DOHH2 (cell line): ENCODE data around the gene SLC25A31.

Experiments
- H3F3A ChIP-seq: fragments of 200-600 bp; sonication (generic), shearing (Covaris generic); 2 replicates; pipeline ENCODE4 v1.6.0; 2016; ENCODE audit warnings: antibody characterized with exemption, mild to moderate bottlenecking; ENCODE audit not compliant: control insufficient read depth, insufficient read depth
- H3K27ac ChIP-seq: fragments of 200-600 bp; sonication (generic); 2 replicates; pipeline ENCODE4 v1.5.1; 2014; ENCODE audit warnings: low read depth, mild to moderate bottlenecking, low read length, moderate library complexity
- H3K27me3 ChIP-seq: fragments of 200-600 bp; sonication (generic); 2 replicates; pipeline ENCODE4 v1.6.1; 2014; ENCODE audit warnings: mild to moderate bottlenecking, low read length, mixed read lengths; ENCODE audit not compliant: control insufficient read depth
- H3K36me3 ChIP-seq: fragments of 200-600 bp; sonication (generic); 2 replicates; pipeline ENCODE4 v1.6.1; 2014; ENCODE audit warnings: mild to moderate bottlenecking, low read length, moderate library complexity, mixed read lengths; ENCODE audit not compliant: control insufficient read depth
- H3K4me1 ChIP-seq: fragments of 200-600 bp; sonication (generic); 2 replicates; pipeline ENCODE4 v1.6.1; 2014; ENCODE audit warnings: mild to moderate bottlenecking, low read length, mixed read lengths; ENCODE audit not compliant: control insufficient read depth
- H3K4me2 ChIP-seq: fragments of 200-600 bp; sonication (generic); 2 replicates; pipeline ENCODE4 v1.6.0; 2014; ENCODE audit warnings: mild to moderate bottlenecking, low read length, moderate library complexity
- H3K4me3 ChIP-seq: fragments of 200-600 bp; sonication (generic); 2 replicates; pipeline ENCODE4 v1.5.1; 2014; ENCODE audit warnings: mild to moderate bottlenecking, low read length, mixed read lengths
- H3K79me2 ChIP-seq: fragments of 200-600 bp; sonication (generic); 2 replicates; pipeline ENCODE4 v1.6.1; 2014; ENCODE audit warnings: mild to moderate bottlenecking, low read length, mixed read lengths; ENCODE audit not compliant: control insufficient read depth
- H3K9me2 ChIP-seq: fragments of 200-600 bp; sonication (generic); replicated peaks from 2 replicates; pipeline ENCODE4 v1.6.1; 2014; ENCODE audit warnings: mild to moderate bottlenecking, low read length, mixed read lengths; ENCODE audit not compliant: control insufficient read depth
- H3K9me3 ChIP-seq: fragments of 200-600 bp; sonication (generic); 2 replicates; pipeline ENCODE4 v1.6.1; 2014; ENCODE audit warnings: antibody characterized with exemption, low read length, mixed read lengths; ENCODE audit not compliant: control insufficient read depth, insufficient read depth
- H4K20me1 ChIP-seq: fragments of 200-600 bp; sonication (generic); 2 replicates; pipeline ENCODE4 v1.6.0; 2014; ENCODE audit warnings: low read depth, mild to moderate bottlenecking, antibody characterized with exemption, low read length, moderate library complexity; ENCODE audit not compliant: control insufficient read depth, insufficient read depth
- CTCF ChIP-seq: fragments of 200-600 bp; sonication (generic); IDR thresholded peaks from one replicate; pipeline ENCODE4 v1.5.1; 2014; ENCODE audit warnings: antibody characterized with exemption, mild to moderate bottlenecking, low read depth, low read length; ENCODE audit not compliant: poor library complexity, severe bottlenecking
- EZH2phosphoT487 ChIP-seq: fragments of 200-600 bp; sonication (generic); IDR thresholded peaks from 2 replicates; pipeline ENCODE4 v1.6.1; 2017; ENCODE audit warnings: borderline replicate concordance, mild to moderate bottlenecking, antibody characterized with exemption, low read length, moderate library complexity, mixed read lengths

Gene SLC25A31

DNA sequence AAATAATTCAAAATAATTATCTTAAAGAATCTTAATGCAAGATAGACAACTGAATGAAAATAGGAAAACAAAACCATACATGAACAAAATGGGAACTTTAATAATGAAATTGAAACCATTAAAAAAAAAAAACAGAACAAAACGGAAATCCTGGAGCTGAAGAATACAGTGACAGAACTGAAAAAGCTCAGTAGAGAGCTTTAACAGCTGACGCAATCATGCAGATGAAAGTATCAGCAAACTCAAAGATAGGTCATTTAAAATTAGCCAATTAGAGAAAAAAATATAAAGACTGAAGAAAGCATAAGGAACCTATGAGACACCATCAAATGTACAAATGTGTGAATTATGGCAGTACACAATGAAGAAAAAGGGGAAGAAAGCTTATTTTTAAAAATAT, 18.8 kb downstream of the SLC25A31 start:
- no peaks in the 10 kb centered on the region for H3F3A ChIP-seq
- no peaks in the 10 kb centered on the region for H3K79me2 ChIP-seq
- no peak overlapping the region for H3K4me2 ChIP-seq
- no peaks in the 10 kb centered on the region for H3K36me3 ChIP-seq
- no peaks in the 10 kb centered on the region for H4K20me1 ChIP-seq
- TF ChIP-seq CTCF (no peak), EZH2phosphoT487 (no peak)
- no peaks in the 10 kb centered on the region for H3K27me3 ChIP-seq
- no peak overlapping the region for H3K4me3 ChIP-seq
- H3K9me3 ChIP-seq, result peaks cover 15% of the 10 kb centered on the region; the same call in 1 of the 2 replicates
- no peak overlapping the region for H3K27ac ChIP-seq
- H3K9me2 ChIP-seq, result no peaks in the 10 kb centered on the region
- H3K4me1 ChIP-seq, result no peaks in the 10 kb centered on the region

DNA sequence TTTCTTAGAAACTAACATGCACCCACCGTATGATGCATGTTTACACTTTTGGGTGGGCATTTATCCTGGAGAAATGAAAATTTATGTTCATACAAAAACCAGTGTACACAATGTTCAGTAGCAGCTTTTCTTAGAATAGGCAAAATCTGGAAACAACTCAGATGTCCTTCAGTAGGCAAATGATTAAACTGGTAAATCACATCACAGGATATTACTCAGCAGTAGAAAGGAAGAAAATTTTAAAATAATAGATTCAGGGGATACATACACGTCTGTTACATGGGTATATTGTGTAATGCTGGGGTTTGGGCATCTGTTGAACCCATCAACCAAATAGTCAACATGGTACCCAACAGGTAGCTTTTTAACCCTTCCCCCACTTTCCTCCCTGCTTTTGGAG, 26.7 kb downstream of the SLC25A31 start:
- Histone ChIP-seq H3K79me2 (no peaks in the 10 kb centered on the region), H4K20me1 (no peaks in the 10 kb centered on the region), H3K36me3 (no peaks in the 10 kb centered on the region), H3K4me1 (no peaks in the 10 kb centered on the region), H3K4me3 (no peak overlapping the region), H3K4me2 (no peak overlapping the region), H3K9me3 (no peaks in the 10 kb centered on the region), H3K9me2 (no peaks in the 10 kb centered on the region), H3K27me3 (no peaks in the 10 kb centered on the region; the same call in 1 of the 2 replicates), H3F3A (no peaks in the 10 kb centered on the region), H3K27ac (no peak overlapping the region)
- no peak for TF ChIP-seq EZH2phosphoT487
- TF ChIP-seq CTCF, result no peak

DNA sequence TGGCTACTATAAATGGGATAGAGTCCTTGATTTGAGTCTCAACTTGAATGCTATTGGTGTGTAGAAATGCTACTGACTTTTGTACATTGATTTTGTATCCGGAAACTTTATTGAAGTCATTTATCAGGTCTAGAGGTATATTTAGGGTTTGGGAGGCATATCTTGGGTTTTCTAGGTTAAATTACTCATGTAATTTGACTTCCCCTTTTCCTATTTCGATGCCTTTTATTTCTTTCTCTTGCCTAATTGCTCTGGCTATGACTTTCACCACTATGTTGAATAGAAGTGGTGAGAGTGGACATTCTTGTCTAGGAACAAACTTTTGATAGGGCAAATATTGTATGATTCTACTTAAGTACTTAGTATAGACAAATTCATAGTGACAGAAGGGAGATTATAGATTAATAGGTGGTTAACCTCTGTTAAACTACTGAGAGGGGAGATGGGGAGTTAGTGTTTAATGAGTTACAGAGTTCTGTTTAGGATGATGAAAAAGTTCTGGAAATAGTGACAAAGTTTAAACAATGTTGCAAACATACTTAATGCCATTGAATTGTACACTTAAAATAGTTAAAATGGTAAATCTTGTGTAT, 29.1 kb downstream of the SLC25A31 start:
- no peaks in the 10 kb centered on the region for H3K9me3 ChIP-seq
- no peak for TF ChIP-seq CTCF
- no peak for TF ChIP-seq EZH2phosphoT487
- no peaks in the 10 kb centered on the region for H3K79me2 ChIP-seq
- H3F3A ChIP-seq, result no peaks in the 10 kb centered on the region
- H3K9me2 ChIP-seq, result no peaks in the 10 kb centered on the region
- H4K20me1 ChIP-seq, result no peaks in the 10 kb centered on the region
- no peaks in the 10 kb centered on the region for H3K4me1 ChIP-seq
- no peak overlapping the region for H3K4me3 ChIP-seq
- H3K27ac ChIP-seq, result no peak overlapping the region
- no peaks in the 10 kb centered on the region; the same call in 1 of the 2 replicates for H3K27me3 ChIP-seq
- no peak overlapping the region for H3K4me2 ChIP-seq
- no peaks in the 10 kb centered on the region for H3K36me3 ChIP-seq
